B cell (primary cell): ENCODE results near the gene MCCD1. TPM values are rescaled to one million over a fixed set of nuclear protein-coding genes. Genes with fewer than 3 reads are reported as not detected.

Source experiments
- ATAC-seq: fragments of 200-7000 bp; cut with Tn5 transposase; one replicate; pipeline ENCODE4 v1.10.0; 2021; ENCODE audit warnings: low read depth, mild to moderate bottlenecking, moderate number of reproducible peaks, moderate library complexity
- CTCF ChIA-PET: fragments of 350-600 bp; sonication (Branson Sonifier 250); formaldehyde crosslinking; loops from one replicate; lab custom pipeline; 2021; ENCODE audit warnings: antibody characterized with exemption, inconsistent platforms; lab: Charles Lee
- POLR2A ChIA-PET: fragments of 350-600 bp; sonication (Branson Sonifier 250); formaldehyde crosslinking; loops from one replicate; lab custom pipeline; 2021; ENCODE audit warnings: antibody characterized with exemption; lab: Charles Lee
- DNase-seq: peaks from one replicate; pipeline ENCODE4 v3.0.0; 2013
- H2AFZ ChIP-seq: 2 replicates; pipeline ENCODE4 v1.6.1; 2012; ENCODE audit warnings: mild to moderate bottlenecking, low read depth, low read length; ENCODE audit not compliant: insufficient read depth, poor library complexity, severe bottlenecking
- H3K27ac ChIP-seq, 2 donors: 1 replicate in 1 of 2; 2 replicates in 1 of 2; pipeline ENCODE4 v1.5.1; 2012 to 2013; ENCODE audit warnings: low read length in 2 of 2, mild to moderate bottlenecking in 2 of 2, moderate library complexity in 1 of 2
- H3K27me3 ChIP-seq, 4 experiments: fragments of 200-600 bp in 1 of 4; sonication (generic) in 1 of 4; replicated peaks in 1 of 4; 1 replicate in 2 of 4; 2 replicates in 2 of 4; pipeline versions ENCODE4 v1.6.1 to v1.7.0; 2013 to 2016; ENCODE audit warnings: low read length in 3 of 4, mild to moderate bottlenecking in 2 of 4, mixed read lengths in 1 of 4, moderate library complexity in 1 of 4; ENCODE audit not compliant: insufficient read depth in 4 of 4, control insufficient read depth in 3 of 4; ENCODE audit errors: control extremely low read depth in 1 of 4
- H3K36me3 ChIP-seq, 2 experiments: replicated peaks in 1 of 2; 1 replicate in 1 of 2; 2 replicates in 1 of 2; pipeline versions ENCODE4 v1.6.1 to v1.7.1; 2013; ENCODE audit warnings: low read length in 1 of 2; ENCODE audit not compliant: insufficient read depth in 2 of 2, control insufficient read depth in 1 of 2; ENCODE audit errors: control extremely low read depth in 1 of 2, extremely low read depth in 1 of 2
- H3K4me1 ChIP-seq, 2 donors: fragments of 200-600 bp in 1 of 2; sonication (generic) in 1 of 2; 1 replicate in 1 of 2; 2 replicates in 1 of 2; pipeline versions ENCODE4 v1.5.1 to v1.6.1; 2013 to 2017; ENCODE audit warnings: low read length in 2 of 2; ENCODE audit not compliant: control insufficient read depth in 2 of 2, insufficient read depth in 2 of 2
- H3K4me2 ChIP-seq: replicated peaks from 2 replicates; pipeline ENCODE3; 2012; ENCODE audit warnings: mild to moderate bottlenecking, low read depth, low read length; ENCODE audit not compliant: poor library complexity, severe bottlenecking
- H3K4me3 ChIP-seq, 5 experiments: fragments of 200-600 bp in 1 of 5; sonication (generic) in 1 of 5; 1 replicate in 3 of 5; 2 replicates in 2 of 5; pipeline versions ENCODE4 v1.5.1 to v1.7.0; 2011 to 2016; ENCODE audit warnings: low read length in 4 of 5, mild to moderate bottlenecking in 4 of 5, low read depth in 2 of 5, control low read depth in 1 of 5, moderate library complexity in 1 of 5; ENCODE audit not compliant: insufficient read depth in 1 of 5; ENCODE audit errors: control extremely low read depth in 1 of 5, extremely low read depth in 1 of 5
- H3K79me2 ChIP-seq: fragments of 200-600 bp; sonication (generic); one replicate; pipeline ENCODE4 v1.6.0; 2016; ENCODE audit warnings: low read length; ENCODE audit not compliant: control insufficient read depth, insufficient read depth
- H3K9ac ChIP-seq: fragments of 200-600 bp; sonication (generic); 2 replicates; pipeline ENCODE4 v1.6.1; 2017; ENCODE audit warnings: mild to moderate bottlenecking, low read length, moderate library complexity
- H3K9me3 ChIP-seq, 3 donors: one replicate each; pipeline versions ENCODE4 v1.6.1 to v1.7.1; 2013; ENCODE audit warnings: low read length in 2 of 3; ENCODE audit not compliant: control insufficient read depth in 2 of 3, insufficient read depth in 1 of 3; ENCODE audit errors: control extremely low read depth in 1 of 3
- H4K20me1 ChIP-seq: 2 replicates; pipeline ENCODE4 v1.6.0; 2012; ENCODE audit warnings: mild to moderate bottlenecking, low read length; ENCODE audit not compliant: insufficient read depth, control insufficient read depth, poor library complexity, severe bottlenecking
- H3K27ac Mint-ChIP-seq: one replicate; pipeline ENCODE4 v1.8.0; 2021; ENCODE audit warnings: mixed read lengths
- H3K27me3 Mint-ChIP-seq: one replicate; pipeline ENCODE4 v1.8.0; 2021; ENCODE audit warnings: mixed read lengths
- H3K4me1 Mint-ChIP-seq: one replicate; pipeline ENCODE4 v1.8.0; 2021; ENCODE audit warnings: mixed read lengths
- H3K4me3 Mint-ChIP-seq: one replicate; pipeline ENCODE4 v1.8.0; 2021; ENCODE audit warnings: mixed read lengths
- H3K9me3 Mint-ChIP-seq: one replicate; pipeline ENCODE4 v1.8.0; 2022; ENCODE audit warnings: mixed read lengths; ENCODE audit not compliant: insufficient read depth
- EZH2 ChIP-seq: IDR thresholded peaks from 2 replicates; pipeline ENCODE4 v1.6.1; 2012; ENCODE audit warnings: borderline replicate concordance, low read depth, mild to moderate bottlenecking, moderate library complexity, low read length; ENCODE audit not compliant: insufficient read depth, poor library complexity, severe bottlenecking
- WGBS: methylation state at CpG from one replicate; pipeline ENCODE4 v1.1.5; 2013; ENCODE audit warnings: missing lambda C conversion rate; ENCODE audit not compliant: insufficient coverage; 5-methylcytosine and 5-hydroxymethylcytosine counted together
- intact Hi-C: fragments of 100-400 bp; cut with micrococcal nuclease; formaldehyde crosslinking; loops from one replicate; pipeline ENCODE4 v1.10.0; 2022
- polyA plus RNA-seq: library from polyadenylated mRNA; depleted of rRNA; stranded (reverse); fragments of >200 nt; gene quantifications from 2 replicates; pipeline ENCODE4 v1.2.3, GENCODE V29; 2012
- total RNA-seq, 2 donors: library from RNA; stranded (reverse); fragments of 120-200 nt in 1 of 2; gene quantifications; 1 replicate in 1 of 2; 2 replicates in 1 of 2; pipeline versions ENCODE4 v1.2.3 to v1.2.4, GENCODE V29; 2013 to 2022
- TF ChIP-seq, protein P1 (sequence below): fragments of 200-600 bp; IDR thresholded peaks from one replicate; pipeline ENCODE4 v1.8.0; 2022; ENCODE audit warnings: antibody characterized with exemption, mild to moderate bottlenecking

Gene MCCD1
- total and polyA plus RNA-seq, 2 donors (not counting 1 experiment from before 2014, with no cell fraction given): not detected

DNA sequence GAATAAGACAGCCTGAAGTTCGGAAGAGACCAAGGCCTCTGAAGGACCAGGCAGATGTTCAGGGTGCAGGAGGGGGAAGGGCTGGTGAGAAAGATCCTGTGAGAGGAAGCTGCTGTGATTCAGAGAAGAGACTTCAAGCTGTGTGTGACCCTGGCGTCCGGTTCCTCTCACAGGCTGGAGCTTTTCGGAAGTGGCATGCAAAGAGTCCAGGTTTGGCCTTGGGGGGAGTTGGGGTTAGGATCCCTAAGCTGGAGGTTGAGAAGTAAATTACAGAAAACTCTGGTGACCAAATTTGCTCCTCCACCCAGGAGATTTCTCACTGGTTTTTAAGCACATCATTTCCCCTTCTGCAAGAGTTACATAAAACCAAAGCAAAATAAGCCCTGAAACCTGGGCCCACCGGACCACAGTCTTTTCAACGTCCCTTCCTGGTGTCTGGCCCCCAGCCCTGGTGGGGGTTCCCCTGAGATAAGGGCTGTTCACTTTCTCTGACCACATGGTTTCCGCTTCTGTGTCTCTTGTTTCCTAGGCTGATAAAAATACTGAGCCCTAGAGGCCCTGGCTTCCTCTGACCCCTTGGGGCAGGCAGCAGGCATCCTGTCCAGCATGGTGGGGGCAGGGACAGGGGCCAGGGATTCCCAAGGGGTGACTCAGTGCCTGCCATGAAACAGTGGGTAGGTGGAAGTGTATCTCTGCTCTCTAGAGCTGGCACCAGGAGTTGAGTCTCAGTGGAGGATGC lies 31.4 kb downstream of the MCCD1 start:
- ChIA-PET CTCF (interaction anchor here (0.5 to 29.4 kb wide), 6 partner anchors 9 to 303 kb away, joined by 3 to 2241 read pairs (median 13); partner anchors contain the start of genes DDX39B, LST1, LTB and NCR3), POLR2A (interaction anchor here (0.6 to 42.6 kb wide), 5 partner anchors 9 to 62 kb away, joined by 3 to 1450 read pairs (median 4); partner anchors contain the start of genes LST1, LTA, LTB and NCR3)
- no peaks in the 10 kb centered on the region for H3K27me3 Mint-ChIP-seq
- peak overlapping the region; percentile 4 to 61 (median 45) for H3K4me3 ChIP-seq
- peaks cover 80 to 81% of the 10 kb centered on the region in 2 donors for H3K4me1 ChIP-seq
- DNase-seq (peak; percentile 83), ATAC-seq (peak; percentile 64)
- intact Hi-C loops: loop anchor here (1.0 to 2.0 kb wide), 5 partner anchors 8 to 21 kb away; partner anchors contain the start of genes ATP6V1G2, LTA and NFKBIL1
- H3K4me3 Mint-ChIP-seq: peak overlapping the region; percentile 92
- peak overlapping the region; percentile 80 to 87 for H3K27ac ChIP-seq
- H3K27ac Mint-ChIP-seq: peak overlapping the region; percentile 94
- WGBS: 1% methylated on average over 7 of the region's 7 CpGs
- H3K9me3 ChIP-seq: no peaks in the 10 kb centered on the region
- peaks cover 82% of the 10 kb centered on the region for H3K4me1 Mint-ChIP-seq
- peak overlapping the region; percentile 54 for H3K9ac ChIP-seq
- TF ChIP-seq, protein P1, sequence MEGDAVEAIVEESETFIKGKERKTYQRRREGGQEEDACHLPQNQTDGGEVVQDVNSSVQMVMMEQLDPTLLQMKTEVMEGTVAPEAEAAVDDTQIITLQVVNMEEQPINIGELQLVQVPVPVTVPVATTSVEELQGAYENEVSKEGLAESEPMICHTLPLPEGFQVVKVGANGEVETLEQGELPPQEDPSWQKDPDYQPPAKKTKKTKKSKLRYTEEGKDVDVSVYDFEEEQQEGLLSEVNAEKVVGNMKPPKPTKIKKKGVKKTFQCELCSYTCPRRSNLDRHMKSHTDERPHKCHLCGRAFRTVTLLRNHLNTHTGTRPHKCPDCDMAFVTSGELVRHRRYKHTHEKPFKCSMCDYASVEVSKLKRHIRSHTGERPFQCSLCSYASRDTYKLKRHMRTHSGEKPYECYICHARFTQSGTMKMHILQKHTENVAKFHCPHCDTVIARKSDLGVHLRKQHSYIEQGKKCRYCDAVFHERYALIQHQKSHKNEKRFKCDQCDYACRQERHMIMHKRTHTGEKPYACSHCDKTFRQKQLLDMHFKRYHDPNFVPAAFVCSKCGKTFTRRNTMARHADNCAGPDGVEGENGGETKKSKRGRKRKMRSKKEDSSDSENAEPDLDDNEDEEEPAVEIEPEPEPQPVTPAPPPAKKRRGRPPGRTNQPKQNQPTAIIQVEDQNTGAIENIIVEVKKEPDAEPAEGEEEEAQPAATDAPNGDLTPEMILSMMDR: no peak
- TF ChIP-seq EZH2: no peak
- peaks cover 20% of the 10 kb centered on the region for H4K20me1 ChIP-seq
- H3K79me2 ChIP-seq: peaks cover 68% of the 10 kb centered on the region
- H3K4me2 ChIP-seq: peak overlapping the region; percentile 92
- H2AFZ ChIP-seq: no peak overlapping the region
- peaks cover 0 to 6% of the 10 kb centered on the region in 2 experiments for H3K36me3 ChIP-seq
- no peaks in the 10 kb centered on the region for H3K27me3 ChIP-seq
- H3K9me3 Mint-ChIP-seq: no peaks in the 10 kb centered on the region
